Psoas muscle (tissue), 8 donors: Measurements from ENCODE around the gene ITGAV. TPM values are rescaled to one million over a fixed set of nuclear protein-coding genes. Genes with fewer than 3 reads are reported as not detected.

Experiments used
- ATAC-seq, 4 donors: fragments of 200-7000 bp; cut with Tn5 transposase; one replicate each; pipeline ENCODE4 v1.9.1; 2020; ENCODE audit warnings: moderate library complexity in 3 of 4, mild to moderate bottlenecking in 2 of 4
- DNase-seq, 2 donors: peaks; one replicate each; pipeline ENCODE4 v3.0.0-alpha.2; 2020
- H3K27ac ChIP-seq: fragments of 200-600 bp; one replicate; pipeline ENCODE4 v1.8.0; 2022
- H3K27me3 ChIP-seq, 3 donors: fragments of 200-600 bp in 1 of 3; one replicate each; pipeline versions ENCODE4 v1.6.1 to v1.8.0; 2013 to 2022; ENCODE audit warnings: low read length in 2 of 3, mild to moderate bottlenecking in 2 of 3, moderate library complexity in 1 of 3; ENCODE audit not compliant: insufficient read depth in 3 of 3
- H3K36me3 ChIP-seq, 2 donors: fragments of 200-600 bp in 1 of 2; one replicate each; pipeline versions ENCODE4 v1.6.1 to v1.8.0; 2013 to 2022; ENCODE audit warnings: low read depth in 1 of 2, mild to moderate bottlenecking in 1 of 2, moderate library complexity in 1 of 2; ENCODE audit not compliant: insufficient read depth in 1 of 2
- H3K4me1 ChIP-seq: fragments of 200-600 bp; one replicate; pipeline ENCODE4 v1.8.0; 2022
- H3K4me3 ChIP-seq: fragments of 200-600 bp; one replicate; pipeline ENCODE4 v1.8.0; 2022; ENCODE audit warnings: mild to moderate bottlenecking
- H3K9me3 ChIP-seq: fragments of 200-600 bp; one replicate; pipeline ENCODE4 v1.8.0; 2022
- CTCF ChIP-seq: fragments of 200-600 bp; IDR thresholded peaks from one replicate; pipeline ENCODE4 v1.8.0; 2022; ENCODE audit warnings: antibody characterized with exemption
- WGBS, 3 donors: extraction: QIAGEN DNeasy Blood & Tissue Kit; methylation state at CpG; one replicate each; pipeline versions ENCODE4 v1.1.6 to v1.1.7; 2013; 5-methylcytosine and 5-hydroxymethylcytosine counted together
- intact Hi-C, 2 donors: fragments of 100-400 bp; cut with DNase I; formaldehyde crosslinking; loops; one replicate each; pipeline versions ENCODE4 v1.11.0 to v1.14.2; 2022
- polyA plus RNA-seq, 3 donors: library from polyadenylated mRNA; stranded (reverse); fragments of 200-250 nt; gene quantifications; one replicate each; pipeline ENCODE4 v1.2.3, GENCODE V29; 2013
- total RNA-seq, 4 donors: library from RNA; stranded (reverse); fragmentation: NEBNext Ultra II Directional in 2 of 4; extraction: Animal tissue kit (Norgen Biotek cat#: 25700) in 2 of 4; gene quantifications; one replicate each; pipeline versions ENCODE4 v1.2.1 to v1.2.4, GENCODE V29; 2021 to 2023
- donor health status: healthy with polysubstance abuse.
- donor health status: DM: no; HTN: no; CAD: no; lungs with moderate emphysema.
- donor health status: Bipolar disorder and iron deficiency.
- donor health status: healthy.
- donor health status: DM: yes; HTN: yes; CAD: no.
- donor health status: DM: no; HTN: no; CAD: no.
- donor health status: DM: no; HTN: no; CAD: no.
- donor health status: DM: yes; HTN: yes; CAD: no.

Gene ITGAV
- total and polyA plus RNA-seq, 7 donors = 4.6 to 67.4 (median 28.2) TPM

- WGBS, 3 donors = 86 to 90% (median 89%) methylated on average over 5 of the region's 5 CpGs
- no peaks in the 10 kb centered on the region for H3K36me3 ChIP-seq
These were observed 19.3 kb upstream of the ITGAV start for GRCh38 chr2:186570604-186571003.

GRCh38 chr2:186572705-186573104, 17.2 kb upstream of the ITGAV start:
- Histone ChIP-seq H3K27ac (no peak overlapping the region), H3K27me3 (no peaks in the 10 kb centered on the region), H3K4me3 (no peak overlapping the region), H3K9me3 (no peaks in the 10 kb centered on the region), H3K36me3 (no peaks in the 10 kb centered on the region), H3K4me1 (peaks cover 9% of the 10 kb centered on the region)
- no peak for DNase-seq
- TF ChIP-seq CTCF = no peak
- intact Hi-C loops = no loop called here
- no peak for ATAC-seq
- WGBS, 3 donors = 92 to 96% (median 96%) methylated on average over 5 of the region's 5 CpGs

More at GRCh38 chr2:186570604-186571003, 19.3 kb upstream of the ITGAV start:
- Histone ChIP-seq H3K9me3 (no peaks in the 10 kb centered on the region), H3K4me3 (no peak overlapping the region), H3K27ac (no peak overlapping the region), H3K27me3 (no peaks in the 10 kb centered on the region), H3K4me1 (peaks cover 5% of the 10 kb centered on the region)
- ATAC-seq (no peak), DNase-seq (no peak)
- intact Hi-C loops = no loop called here
- TF ChIP-seq CTCF = no peak

GRCh38 chr2:186573531-186573930, 16.3 kb upstream of the ITGAV start:
- H3K36me3 ChIP-seq = no peaks in the 10 kb centered on the region
- no peaks in the 10 kb centered on the region for H3K27me3 ChIP-seq
- no peak for TF ChIP-seq CTCF
- intact Hi-C loops = no loop called here
- H3K4me3 ChIP-seq = no peak overlapping the region
- no peaks in the 10 kb centered on the region for H3K9me3 ChIP-seq
- DNase-seq (no peak), ATAC-seq (no peak)
- 89 to 96% (median 94%) methylated on average over 3 of the region's 3 CpGs for WGBS, 3 donors
- H3K4me1 ChIP-seq = peaks cover 9% of the 10 kb centered on the region
- H3K27ac ChIP-seq = no peak overlapping the region

GRCh38 chr2:186575302-186575701, 14.6 kb upstream of the ITGAV start:
- Histone ChIP-seq H3K27me3 (no peaks in the 10 kb centered on the region), H3K4me1 (peaks cover 9% of the 10 kb centered on the region), H3K27ac (no peak overlapping the region), H3K36me3 (no peaks in the 10 kb centered on the region), H3K9me3 (no peaks in the 10 kb centered on the region), H3K4me3 (no peak overlapping the region)
- no peak for TF ChIP-seq CTCF
- WGBS, 3 donors = 17 to 33% (median 24%) methylated on average over 1 of the region's 1 CpG
- DNase-seq (no peak), ATAC-seq (peak; percentile 68 to 80 (median 74))
- intact Hi-C loops = no loop called here

- Histone ChIP-seq H3K36me3 (no peaks in the 10 kb centered on the region), H3K4me3 (no peak overlapping the region), H3K27me3 (no peaks in the 10 kb centered on the region), H3K9me3 (no peaks in the 10 kb centered on the region), H3K27ac (no peak overlapping the region), H3K4me1 (peaks cover 9% of the 10 kb centered on the region)
- ATAC-seq (no peak), DNase-seq (no peak)
- TF ChIP-seq CTCF = no peak
- intact Hi-C loops = no loop called here
- WGBS, 3 donors = 96 to 100% (median 96%) methylated on average over 1 of the region's 1 CpG
These were observed 14.0 kb upstream of the ITGAV start for GRCh38 chr2:186575856-186576255.
